Dendritic cell treated with granulocyte-macrophage colony-stimulating factor and Interleukin-4, amounts not matched to agents 40 ng/mL and 50 ng/mL, for 4 days (primary cell): ENCODE measurements around the gene ZBTB21.

Experiments
- H3K27ac Mint-ChIP-seq: one replicate; pipeline ENCODE4 v1.8.0; 2022; ENCODE audit warnings: mild to moderate bottlenecking, mixed read lengths
- H3K27me3 Mint-ChIP-seq: one replicate; pipeline ENCODE4 v1.8.0; 2022; ENCODE audit warnings: mild to moderate bottlenecking, mixed read lengths
- H3K36me3 Mint-ChIP-seq: one replicate; pipeline ENCODE4 v1.8.0; 2022; ENCODE audit warnings: low read depth, mixed read lengths
- H3K4me1 Mint-ChIP-seq: one replicate; pipeline ENCODE4 v1.8.0; 2022; ENCODE audit warnings: low read depth, mixed read lengths
- H3K4me3 Mint-ChIP-seq: one replicate; pipeline ENCODE4 v1.8.0; 2022; ENCODE audit warnings: mild to moderate bottlenecking, moderate library complexity, mixed read lengths
- H3K9me3 Mint-ChIP-seq: one replicate; pipeline ENCODE4 v1.8.0; 2022; ENCODE audit warnings: mixed read lengths
- intact Hi-C: fragments of 100-400 bp; cut with micrococcal nuclease; formaldehyde crosslinking; loops from one replicate; pipeline ENCODE4 v1.15.0; 2022

ZBTB21 gene

DNA sequence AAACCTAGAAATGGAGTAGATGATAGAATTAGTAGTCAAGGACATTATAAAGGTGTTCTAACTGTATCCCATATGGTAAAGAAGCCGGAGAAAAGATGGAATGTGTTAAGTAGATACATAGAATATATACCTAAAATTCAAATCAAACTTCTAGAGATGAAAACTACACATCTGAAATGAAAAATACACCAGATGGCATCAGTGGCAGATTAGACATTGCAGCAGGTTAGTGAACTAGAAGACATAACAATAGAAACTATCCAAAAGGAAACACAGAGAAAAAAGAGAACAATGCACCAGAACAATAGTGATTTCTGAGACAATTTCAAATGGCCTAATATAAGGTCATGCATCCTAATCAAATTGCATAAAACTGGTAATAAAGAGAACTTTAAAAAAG lies 26.9 kb downstream of the ZBTB21 start:
- Mint-ChIP-seq H3K4me3 (no peak overlapping the region), H3K36me3 (no peaks in the 10 kb centered on the region), H3K27me3 (peaks cover 11% of the 10 kb centered on the region), H3K4me1 (no peaks in the 10 kb centered on the region), H3K27ac (no peak overlapping the region), H3K9me3 (peaks cover 21% of the 10 kb centered on the region)
- intact Hi-C loops = no loop called here

DNA sequence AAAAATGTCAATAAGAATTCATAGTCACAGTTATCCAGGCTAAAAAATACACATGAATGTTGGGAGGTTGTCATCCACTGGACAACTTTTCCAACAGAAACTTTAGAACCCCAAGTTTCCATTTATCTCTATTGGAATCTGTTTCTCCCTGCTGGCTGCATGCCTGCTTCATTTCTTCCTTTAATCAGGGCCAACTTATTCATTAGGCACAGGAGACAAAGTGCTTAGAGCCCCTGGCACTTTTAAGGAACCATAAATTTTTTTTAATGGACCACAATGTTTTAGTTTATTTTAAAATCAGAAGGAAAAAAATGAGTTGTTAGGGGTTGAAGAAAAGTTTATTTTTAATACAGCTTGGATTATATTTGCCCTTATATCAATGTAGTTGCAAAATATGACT lies 29.6 kb downstream of the ZBTB21 start:
- no peak overlapping the region for H3K27ac Mint-ChIP-seq
- H3K4me1 Mint-ChIP-seq = no peaks in the 10 kb centered on the region
- H3K9me3 Mint-ChIP-seq = peaks cover 21% of the 10 kb centered on the region
- no peaks in the 10 kb centered on the region for H3K36me3 Mint-ChIP-seq
- H3K4me3 Mint-ChIP-seq = no peak overlapping the region
- H3K27me3 Mint-ChIP-seq = peaks cover 11% of the 10 kb centered on the region
- intact Hi-C loops = no loop called here

DNA sequence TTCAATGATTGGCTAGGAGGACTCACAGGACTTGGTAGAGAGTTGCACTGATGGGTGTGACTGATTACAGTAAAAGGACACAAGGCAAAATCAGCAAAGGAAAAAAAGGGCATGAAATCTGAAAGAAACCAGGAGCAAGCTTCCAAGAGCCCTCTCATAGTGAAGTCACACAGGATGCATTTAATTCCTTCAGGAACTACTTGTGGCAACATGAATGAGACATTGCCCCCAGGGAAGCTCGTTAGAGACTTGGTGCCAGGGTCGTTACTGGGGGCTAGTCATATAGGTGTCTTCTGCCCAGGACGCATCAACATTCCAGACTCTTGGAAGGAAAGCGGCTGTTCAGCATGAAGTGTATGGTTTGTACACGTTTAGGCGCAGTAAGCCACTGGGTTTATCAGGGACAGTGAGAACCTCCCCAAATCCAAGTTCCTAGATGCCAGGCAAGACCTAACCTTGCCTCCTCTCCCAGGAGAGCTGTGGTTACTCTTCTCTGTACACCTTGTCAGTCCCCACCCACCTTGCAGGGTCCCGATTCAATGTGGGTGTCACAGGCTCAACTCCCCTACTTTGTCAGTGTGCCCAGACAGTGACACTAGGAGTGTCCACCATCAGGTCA lies 30.3 kb downstream of the ZBTB21 start:
- H3K27ac Mint-ChIP-seq = no peak overlapping the region
- peaks cover 21% of the 10 kb centered on the region for H3K9me3 Mint-ChIP-seq
- intact Hi-C loops = no loop called here
- no peaks in the 10 kb centered on the region for H3K36me3 Mint-ChIP-seq
- H3K4me3 Mint-ChIP-seq = no peak overlapping the region
- H3K4me1 Mint-ChIP-seq = peaks cover 1% of the 10 kb centered on the region
- peaks cover 11% of the 10 kb centered on the region for H3K27me3 Mint-ChIP-seq

DNA sequence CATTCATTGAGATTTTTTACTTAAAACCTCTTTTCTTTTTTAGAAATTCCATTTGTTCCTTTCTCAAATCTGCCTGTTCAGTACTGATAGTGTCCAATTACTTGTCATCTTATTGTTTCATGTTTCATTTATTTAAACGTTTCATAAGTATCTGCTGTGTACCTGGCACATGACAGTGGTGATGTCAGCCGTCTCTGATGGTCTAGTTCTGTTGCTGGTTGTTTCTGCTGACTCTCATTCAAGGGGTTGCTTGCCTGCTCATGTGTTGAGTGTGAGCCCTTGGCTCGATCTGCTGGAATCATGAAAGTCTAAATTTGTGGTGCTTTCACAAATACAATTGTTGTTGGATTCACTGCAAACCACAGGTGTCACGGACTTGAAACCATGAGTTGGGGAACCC lies 30.8 kb downstream of the ZBTB21 start:
- Mint-ChIP-seq H3K27ac (no peak overlapping the region), H3K27me3 (peaks cover 11% of the 10 kb centered on the region), H3K36me3 (no peaks in the 10 kb centered on the region), H3K9me3 (peaks cover 21% of the 10 kb centered on the region), H3K4me1 (peaks cover 6% of the 10 kb centered on the region), H3K4me3 (no peak overlapping the region)
- intact Hi-C loops = no loop called here

DNA sequence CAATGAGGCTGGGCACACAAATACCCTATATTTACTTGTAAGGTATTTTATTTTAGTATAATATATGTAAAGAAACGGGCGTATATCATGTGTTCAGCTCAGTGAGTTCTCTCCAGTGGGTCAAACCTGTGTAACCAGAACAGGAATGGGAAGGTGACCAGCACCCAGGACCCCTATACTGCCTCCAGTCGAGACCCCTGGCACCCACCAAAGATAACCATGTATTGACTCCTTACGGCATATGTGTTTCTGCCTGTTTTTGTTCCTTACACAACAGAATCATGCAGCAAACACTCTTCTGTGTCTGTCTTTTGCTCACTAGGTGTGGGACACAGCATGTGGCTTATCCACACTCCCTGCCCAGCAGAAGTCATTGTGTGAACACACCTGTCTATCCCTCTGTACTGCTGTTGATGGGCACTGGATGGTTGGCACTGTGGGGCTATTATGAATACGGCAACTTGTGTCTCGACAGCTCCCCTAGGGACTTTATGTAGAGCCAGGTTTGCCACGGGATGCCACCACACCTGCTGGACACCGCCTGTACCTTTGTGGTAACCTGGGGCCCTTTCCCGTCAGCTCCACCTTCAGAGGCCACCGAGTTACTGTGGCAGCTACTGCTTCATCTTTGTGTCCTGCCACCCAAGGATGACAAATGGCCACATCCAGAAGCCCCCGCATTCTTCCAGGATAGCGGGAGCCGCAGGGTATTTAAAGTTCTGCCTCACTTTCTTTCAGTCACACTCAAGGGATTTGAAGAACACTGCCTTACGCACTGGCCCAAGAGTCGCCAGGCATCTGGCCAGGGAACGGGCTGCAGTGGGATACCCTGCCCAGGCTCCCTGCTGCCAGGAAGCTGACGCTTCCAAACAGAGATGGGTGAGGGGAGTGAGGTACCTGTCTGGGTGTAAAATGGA lies 32.9 kb downstream of the ZBTB21 start:
- Mint-ChIP-seq H3K36me3 (no peaks in the 10 kb centered on the region), H3K4me1 (peaks cover 17% of the 10 kb centered on the region), H3K27me3 (peaks cover 7% of the 10 kb centered on the region), H3K27ac (no peak overlapping the region), H3K4me3 (no peak overlapping the region), H3K9me3 (peaks cover 13% of the 10 kb centered on the region)
- intact Hi-C loops = no loop called here

DNA sequence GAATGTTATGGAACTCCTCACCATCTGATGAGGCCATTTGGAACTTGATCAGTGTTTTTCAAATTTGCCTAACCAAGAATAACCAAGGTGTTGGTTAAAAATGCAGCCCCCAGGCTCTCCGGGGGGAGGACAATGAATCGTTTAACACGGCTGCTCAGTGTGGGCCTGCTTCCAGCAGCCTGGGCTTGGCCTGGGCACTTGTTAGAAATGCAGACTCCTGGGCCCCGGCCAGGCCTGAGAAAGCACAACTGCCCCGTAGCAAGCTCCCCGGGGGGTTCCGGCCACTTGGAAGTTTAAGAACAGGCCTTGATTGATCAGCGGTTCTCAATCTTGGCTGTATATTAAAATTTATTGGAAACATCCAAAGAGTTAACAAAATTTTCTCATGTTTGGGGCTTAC lies 33.5 kb downstream of the ZBTB21 start:
- H3K4me3 Mint-ChIP-seq = no peak overlapping the region
- no peak overlapping the region for H3K27ac Mint-ChIP-seq
- peaks cover 5% of the 10 kb centered on the region for H3K27me3 Mint-ChIP-seq
- H3K4me1 Mint-ChIP-seq = peaks cover 17% of the 10 kb centered on the region
- intact Hi-C loops = no loop called here
- H3K36me3 Mint-ChIP-seq = no peaks in the 10 kb centered on the region
- peaks cover 13% of the 10 kb centered on the region for H3K9me3 Mint-ChIP-seq

DNA sequence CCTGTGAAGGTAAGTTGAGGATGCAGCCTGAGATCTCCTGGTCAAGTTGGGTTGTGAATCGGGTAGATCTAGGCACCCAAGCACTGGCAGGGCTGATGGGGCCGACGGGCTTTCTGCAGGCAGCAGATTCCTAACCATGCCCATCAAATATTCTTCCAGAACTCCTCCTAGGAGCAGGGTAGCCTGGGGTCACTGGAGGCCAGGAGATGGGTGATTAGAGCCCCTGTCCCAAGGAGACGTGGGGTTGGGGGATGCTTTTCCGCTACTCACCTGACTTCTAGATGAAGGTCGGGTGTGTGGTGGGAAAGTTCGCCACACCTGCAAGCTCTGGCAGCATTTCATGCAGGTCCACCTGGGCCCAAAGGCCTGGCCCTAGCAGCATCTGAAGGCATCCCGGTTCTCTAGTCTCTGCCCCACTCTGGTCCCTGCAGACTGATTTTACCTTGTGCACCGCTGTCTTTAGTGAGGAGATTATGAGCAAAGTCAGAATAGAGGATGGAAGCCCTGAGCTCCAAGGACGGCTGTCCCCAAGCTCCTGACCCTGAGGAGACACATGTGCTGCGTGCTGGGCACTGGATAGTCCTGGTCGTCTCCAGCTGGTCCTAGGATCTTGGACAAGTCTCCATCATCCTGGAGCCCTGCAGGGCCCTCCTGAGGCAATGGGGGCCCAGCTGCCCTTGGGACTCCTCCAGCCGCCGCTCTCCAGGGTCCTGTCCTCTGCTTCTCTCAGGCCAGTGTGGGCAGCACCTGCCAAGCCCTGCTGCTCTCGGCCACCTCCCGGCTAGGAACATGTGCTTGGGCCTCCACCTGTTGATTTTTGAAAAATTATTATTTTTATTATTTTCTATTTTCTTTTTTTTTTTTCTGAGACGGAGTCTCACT lies 34.5 kb downstream of the ZBTB21 start:
- Mint-ChIP-seq H3K36me3 (no peaks in the 10 kb centered on the region), H3K27ac (no peak overlapping the region), H3K4me1 (peaks cover 17% of the 10 kb centered on the region), H3K4me3 (no peak overlapping the region), H3K27me3 (peaks cover 4% of the 10 kb centered on the region), H3K9me3 (peaks cover 13% of the 10 kb centered on the region)
- intact Hi-C loops = no loop called here

DNA sequence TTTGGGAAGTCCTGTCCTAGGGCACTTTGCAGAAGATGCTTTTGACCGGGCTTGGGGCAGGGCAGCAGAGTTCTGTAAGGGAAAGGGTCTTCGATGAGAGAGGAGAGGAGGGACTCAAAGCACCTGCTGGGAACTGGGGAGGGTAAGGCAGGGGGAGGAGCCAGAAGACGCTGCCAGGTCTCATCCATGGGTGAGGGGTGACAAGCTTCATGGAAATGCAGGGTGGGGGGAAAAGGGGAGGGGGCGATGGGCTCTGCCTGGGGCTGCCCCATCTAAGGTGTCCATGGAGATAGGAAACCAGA lies 35.5 kb downstream of the ZBTB21 start:
- Mint-ChIP-seq H3K4me3 (no peak overlapping the region), H3K27ac (peak overlapping the region; percentile 62), H3K4me1 (peaks cover 17% of the 10 kb centered on the region), H3K9me3 (peaks cover 10% of the 10 kb centered on the region), H3K36me3 (no peaks in the 10 kb centered on the region), H3K27me3 (peaks cover 4% of the 10 kb centered on the region)
- intact Hi-C loops = no loop called here

DNA sequence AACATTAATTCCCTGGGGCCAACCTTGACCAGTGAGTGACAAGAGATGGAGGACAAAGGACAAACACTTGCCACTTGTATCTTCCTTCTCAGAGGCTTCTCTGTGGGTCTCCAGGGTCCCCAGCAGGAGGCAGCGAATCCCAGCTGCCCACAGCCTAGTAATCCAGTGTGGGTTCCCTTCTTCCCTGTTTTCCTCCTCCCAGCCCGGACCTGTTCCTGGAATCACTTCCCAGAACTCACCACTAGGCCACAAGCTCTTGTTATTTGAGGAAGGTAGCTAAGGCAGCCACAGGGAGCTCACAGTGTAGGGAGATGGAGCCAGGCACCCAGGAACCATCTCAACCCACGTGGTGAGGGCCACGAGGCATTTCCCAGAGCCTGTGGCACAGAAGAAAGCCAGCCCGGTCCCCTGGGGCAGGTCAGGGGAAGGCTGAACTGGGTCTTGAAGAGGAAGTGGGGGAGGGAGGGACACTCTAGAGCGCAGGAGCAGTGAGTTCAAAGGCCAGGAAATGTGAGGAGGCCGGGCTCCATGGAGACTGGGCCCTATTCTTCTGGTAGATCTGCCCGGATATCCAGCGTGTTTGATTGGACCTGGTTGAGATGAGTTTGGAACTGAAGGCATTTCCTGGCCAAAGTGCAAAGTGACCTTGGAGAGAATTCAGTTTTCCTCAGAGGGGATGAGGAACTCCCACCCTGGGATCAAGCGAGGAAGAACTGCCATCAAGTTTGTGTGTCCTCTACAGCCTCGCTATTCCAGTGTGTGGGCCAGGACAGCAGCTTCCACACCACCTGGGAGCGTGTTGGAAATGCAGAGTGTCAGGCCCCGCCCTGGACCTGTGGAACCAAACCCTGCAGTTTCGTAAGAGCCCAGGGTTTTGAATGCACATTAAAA lies 36.1 kb downstream of the ZBTB21 start:
- Mint-ChIP-seq H3K9me3 (peaks cover 4% of the 10 kb centered on the region), H3K36me3 (no peaks in the 10 kb centered on the region), H3K27me3 (peaks cover under 1% of the 10 kb centered on the region), H3K4me3 (peak overlapping the region; percentile 23), H3K27ac (peak overlapping the region; percentile 62), H3K4me1 (peaks cover 17% of the 10 kb centered on the region)
- intact Hi-C loops = no loop called here

DNA sequence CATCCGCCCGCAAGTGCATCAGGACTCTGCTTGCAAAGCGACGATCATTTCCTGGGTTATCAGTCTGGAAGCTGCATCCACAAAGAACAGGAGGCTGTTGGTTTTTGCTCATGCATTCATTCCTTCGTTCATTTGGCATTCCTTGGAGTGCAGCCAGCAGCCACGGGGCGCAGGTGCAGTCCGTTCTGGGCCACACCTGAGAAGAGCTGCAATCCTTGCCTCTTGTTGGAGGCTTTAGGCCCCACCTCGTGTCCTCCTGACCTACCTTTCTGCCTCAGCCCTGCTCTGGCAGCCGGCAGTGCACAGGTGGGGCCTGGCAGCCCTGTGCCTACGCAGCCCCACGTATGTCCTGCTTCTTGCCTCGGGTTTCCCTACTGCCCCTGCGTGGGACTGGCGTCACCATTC lies 36.7 kb downstream of the ZBTB21 start:
- Mint-ChIP-seq H3K4me1 (peaks cover 17% of the 10 kb centered on the region), H3K27ac (no peak overlapping the region), H3K9me3 (no peaks in the 10 kb centered on the region), H3K4me3 (no peak overlapping the region), H3K27me3 (no peaks in the 10 kb centered on the region), H3K36me3 (no peaks in the 10 kb centered on the region)
- intact Hi-C loops = no loop called here

DNA sequence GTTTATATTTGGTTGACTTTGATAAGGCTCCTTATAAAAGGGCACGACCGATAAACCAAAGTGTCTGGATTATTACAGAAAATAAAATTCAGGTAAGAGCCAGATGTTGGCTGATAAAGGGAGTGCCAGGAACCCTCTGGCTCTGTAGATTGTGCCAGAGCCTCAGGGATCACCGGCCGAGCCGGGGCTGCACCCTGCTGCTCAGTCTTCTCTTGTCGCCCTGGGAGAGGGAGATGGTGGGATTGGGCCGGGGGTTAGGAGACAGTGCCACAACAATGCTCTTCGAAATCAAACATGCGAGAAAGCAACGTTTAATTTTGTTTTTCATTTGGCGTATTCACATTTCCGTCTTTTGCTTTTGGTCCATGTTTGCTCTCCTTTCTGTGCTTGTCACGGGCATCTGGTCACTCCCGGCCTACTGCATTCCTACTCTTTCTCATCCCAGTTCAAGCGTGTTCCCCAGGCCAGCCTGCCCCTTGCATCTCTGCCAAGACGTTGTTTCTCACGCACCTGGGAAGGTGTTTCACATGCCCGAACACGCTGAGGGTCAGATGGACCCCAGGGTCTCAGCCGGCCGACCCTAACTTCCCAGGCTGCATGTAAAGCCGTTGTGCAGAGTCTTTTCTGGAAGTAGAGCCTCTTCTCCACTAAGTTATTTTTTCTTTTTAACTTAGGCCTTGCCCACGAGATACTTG lies 37.5 kb downstream of the ZBTB21 start:
- no peak overlapping the region for H3K27ac Mint-ChIP-seq
- no peaks in the 10 kb centered on the region for H3K27me3 Mint-ChIP-seq
- peaks cover 17% of the 10 kb centered on the region for H3K4me1 Mint-ChIP-seq
- H3K9me3 Mint-ChIP-seq = no peaks in the 10 kb centered on the region
- H3K36me3 Mint-ChIP-seq = no peaks in the 10 kb centered on the region
- intact Hi-C loops = no loop called here
- H3K4me3 Mint-ChIP-seq = no peak overlapping the region

DNA sequence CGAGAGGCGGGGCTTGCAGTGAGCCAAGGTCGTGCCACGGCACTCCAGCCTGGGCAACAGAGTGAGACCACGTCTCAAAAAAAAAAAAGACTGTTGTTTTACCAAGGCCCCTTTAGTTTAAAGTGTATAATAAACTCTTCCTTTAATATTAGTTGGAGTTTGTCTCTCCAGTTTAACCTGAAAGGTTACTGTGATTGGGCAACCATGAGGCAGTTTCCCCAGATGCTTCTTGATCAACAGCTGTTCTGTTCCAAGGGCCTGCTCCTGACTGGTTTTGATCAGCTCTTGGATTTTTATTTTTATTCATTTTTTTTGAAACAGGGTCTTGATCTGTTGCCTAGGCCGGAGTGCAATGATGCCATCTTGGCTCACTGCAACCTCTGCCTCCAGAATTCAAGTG lies 38.3 kb downstream of the ZBTB21 start:
- no peaks in the 10 kb centered on the region for H3K36me3 Mint-ChIP-seq
- H3K4me1 Mint-ChIP-seq = peaks cover 17% of the 10 kb centered on the region
- H3K9me3 Mint-ChIP-seq = no peaks in the 10 kb centered on the region
- H3K4me3 Mint-ChIP-seq = no peak overlapping the region
- intact Hi-C loops = no loop called here
- H3K27ac Mint-ChIP-seq = no peak overlapping the region
- H3K27me3 Mint-ChIP-seq = peaks cover 3% of the 10 kb centered on the region
